Activated naive CD8-positive, alpha-beta T cell treated with anti-CD3 and anti-CD28 coated beads, Interleukin-2, amount 10 ng/mL, durations not matched to agents 7 days and 5 days (primary cell): ENCODE measurements around the gene DIPK1B. TPM values are rescaled to one million over a fixed set of nuclear protein-coding genes. Genes with fewer than 3 reads are reported as not detected.

Experiments
- ATAC-seq: fragments of 150-1000 bp; cut with Tn5 transposase; one replicate; pipeline ENCODE4 v1.10.0; 2021; ENCODE audit warnings: low read depth, moderate library complexity
- POLR2A ChIA-PET: fragments of 350-600 bp; sonication (Branson Sonifier 250); formaldehyde crosslinking; loops from one replicate; lab custom pipeline; 2021; ENCODE audit warnings: antibody characterized with exemption; lab: Charles Lee
- DNase-seq: peaks from one replicate; pipeline ENCODE4 v3.0.0; 2021
- H3K27ac Mint-ChIP-seq: one replicate; pipeline ENCODE4 v1.8.0; 2022; ENCODE audit warnings: mild to moderate bottlenecking, mixed read lengths
- H3K27me3 Mint-ChIP-seq: one replicate; pipeline ENCODE4 v1.8.0; 2022; ENCODE audit warnings: mild to moderate bottlenecking, moderate library complexity, mixed read lengths
- H3K36me3 Mint-ChIP-seq: one replicate; pipeline ENCODE4 v1.8.0; 2021; ENCODE audit warnings: mild to moderate bottlenecking, mixed read lengths
- H3K4me1 Mint-ChIP-seq: one replicate; pipeline ENCODE4 v1.8.0; 2021; ENCODE audit warnings: mixed read lengths
- H3K4me3 Mint-ChIP-seq: one replicate; pipeline ENCODE4 v1.8.0; 2022; ENCODE audit warnings: mild to moderate bottlenecking, moderate library complexity, mixed read lengths
- H3K9me3 Mint-ChIP-seq: one replicate; pipeline ENCODE4 v1.8.0; 2021; ENCODE audit warnings: mixed read lengths
- total RNA-seq, 2 experiments: library from RNA; stranded (reverse); gene quantifications; one replicate each; pipeline ENCODE4 v1.2.3, GENCODE V29; 2021

The DIPK1B gene
- total RNA-seq, 2 experiments from 2014 or later, result 0.11 TPM; not detected in 1

GRCh38 chr9:136694163-136694871, 18.1 kb upstream of the DIPK1B start:
- peaks cover 4% of the 10 kb centered on the region for H3K4me1 Mint-ChIP-seq
- no peak for ATAC-seq
- H3K4me3 Mint-ChIP-seq, result no peak overlapping the region
- H3K9me3 Mint-ChIP-seq, result no peaks in the 10 kb centered on the region
- DNase-seq, result peak; percentile 62
- H3K27ac Mint-ChIP-seq, result no peak overlapping the region
- POLR2A ChIA-PET, result interaction anchor here (0.6 kb wide), 1 partner anchor 32 kb away, joined by 3 read pairs; no protein-coding TSS in a partner anchor
- peaks cover 16% of the 10 kb centered on the region for H3K27me3 Mint-ChIP-seq
- no peaks in the 10 kb centered on the region for H3K36me3 Mint-ChIP-seq

DNA sequence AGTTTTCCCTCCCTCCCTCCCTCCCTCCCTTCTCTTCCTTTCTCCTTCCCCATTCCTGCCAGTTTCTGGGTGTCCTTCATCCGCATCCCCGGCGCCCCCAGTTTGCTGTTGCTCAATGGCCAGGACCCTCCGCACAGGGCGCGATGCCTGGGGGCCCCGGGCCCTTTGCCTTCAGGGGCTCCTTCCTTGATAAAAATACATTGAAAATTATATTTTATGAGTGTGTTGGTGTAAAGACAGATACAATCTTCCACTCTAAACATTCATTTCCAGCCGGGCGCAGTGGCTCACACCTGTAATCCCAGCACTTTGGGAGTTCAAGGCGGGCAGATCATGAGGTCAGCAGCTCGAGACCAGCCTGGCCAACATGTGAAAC, 17.5 kb upstream of the DIPK1B start:
- no peaks in the 10 kb centered on the region for H3K9me3 Mint-ChIP-seq
- no peak for DNase-seq
- H3K36me3 Mint-ChIP-seq, result no peaks in the 10 kb centered on the region
- H3K4me1 Mint-ChIP-seq, result peaks cover 4% of the 10 kb centered on the region
- ATAC-seq, result no peak
- H3K27ac Mint-ChIP-seq, result no peak overlapping the region
- POLR2A ChIA-PET, result interaction anchor here (0.6 kb wide), 1 partner anchor 31 kb away, joined by 3 read pairs; no protein-coding TSS in a partner anchor
- no peak overlapping the region for H3K4me3 Mint-ChIP-seq
- peaks cover 16% of the 10 kb centered on the region for H3K27me3 Mint-ChIP-seq

DNA sequence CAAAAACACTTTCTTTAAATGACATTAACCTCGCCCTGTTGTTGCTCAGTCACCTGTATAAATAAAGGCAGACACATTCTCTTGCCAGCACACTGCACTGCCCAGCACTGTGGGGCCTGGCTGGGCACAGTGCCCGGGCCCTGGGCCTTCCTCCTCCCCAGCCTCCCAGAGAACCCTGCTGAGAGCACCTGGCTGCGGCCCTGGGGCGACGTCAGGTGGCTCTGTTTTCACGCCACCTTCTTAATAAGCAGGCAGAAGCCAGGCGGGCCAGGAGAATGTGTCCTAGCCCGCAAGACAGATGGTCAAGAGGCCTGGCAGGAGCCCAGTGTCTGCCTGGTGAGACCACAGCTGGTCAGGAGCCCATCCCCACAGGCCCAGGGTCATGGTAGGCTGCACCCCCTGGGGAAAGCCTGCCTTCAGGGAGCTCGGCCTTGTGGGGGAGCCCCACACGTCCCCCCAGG, 16.9 kb upstream of the DIPK1B start:
- no peak for ATAC-seq
- DNase-seq, result no peak
- Mint-ChIP-seq H3K4me3 (no peak overlapping the region), H3K4me1 (peaks cover 8% of the 10 kb centered on the region), H3K9me3 (no peaks in the 10 kb centered on the region), H3K27ac (no peak overlapping the region), H3K36me3 (no peaks in the 10 kb centered on the region), H3K27me3 (peaks cover 16% of the 10 kb centered on the region)
- POLR2A ChIA-PET, result no interaction called here

- Mint-ChIP-seq H3K27me3 (peaks cover 16% of the 10 kb centered on the region), H3K36me3 (no peaks in the 10 kb centered on the region), H3K9me3 (no peaks in the 10 kb centered on the region), H3K27ac (no peak overlapping the region), H3K4me3 (no peak overlapping the region), H3K4me1 (peaks cover 10% of the 10 kb centered on the region)
- DNase-seq, result no peak
- POLR2A ChIA-PET, result interaction anchor here (0.6 kb wide), 1 partner anchor 32 kb away, joined by 3 read pairs; no protein-coding TSS in a partner anchor
- ATAC-seq, result no peak
Measured at GRCh38 chr9:136695955-136696354, 16.4 kb upstream of the DIPK1B start.

GRCh38 chr9:136696502-136696901, 15.9 kb upstream of the DIPK1B start:
- Mint-ChIP-seq H3K4me3 (no peak overlapping the region), H3K4me1 (peaks cover 14% of the 10 kb centered on the region), H3K27ac (no peak overlapping the region), H3K27me3 (peaks cover 16% of the 10 kb centered on the region), H3K9me3 (no peaks in the 10 kb centered on the region), H3K36me3 (no peaks in the 10 kb centered on the region)
- POLR2A ChIA-PET, result interaction anchor here (0.6 kb wide), 1 partner anchor 32 kb away, joined by 3 read pairs; no protein-coding TSS in a partner anchor
- no peak for DNase-seq
- no peak for ATAC-seq

GRCh38 chr9:136697146-136697820, 15.1 kb upstream of the DIPK1B start:
- POLR2A ChIA-PET, result interaction anchor here (0.6 kb wide), 1 partner anchor 687 kb away, joined by 3 read pairs; no protein-coding TSS in a partner anchor
- Mint-ChIP-seq H3K9me3 (no peaks in the 10 kb centered on the region), H3K36me3 (no peaks in the 10 kb centered on the region), H3K27ac (no peak overlapping the region), H3K4me3 (no peak overlapping the region), H3K27me3 (peaks cover 16% of the 10 kb centered on the region), H3K4me1 (peaks cover 17% of the 10 kb centered on the region)
- ATAC-seq (no peak), DNase-seq (no peak)

GRCh38 chr9:136697821-136698526, 14.4 kb upstream of the DIPK1B start:
- no peak overlapping the region for H3K27ac Mint-ChIP-seq
- ATAC-seq (no peak), DNase-seq (no peak)
- POLR2A ChIA-PET, result interaction anchor here (0.6 to 0.7 kb wide), 2 partner anchors 527 to 687 kb away, joined by 3 to 4 read pairs; partner anchors contain the start of gene CYSRT1
- H3K4me3 Mint-ChIP-seq, result no peak overlapping the region
- no peaks in the 10 kb centered on the region for H3K9me3 Mint-ChIP-seq
- H3K27me3 Mint-ChIP-seq, result peaks cover 16% of the 10 kb centered on the region
- peaks cover 17% of the 10 kb centered on the region for H3K4me1 Mint-ChIP-seq
- no peaks in the 10 kb centered on the region for H3K36me3 Mint-ChIP-seq

DNA sequence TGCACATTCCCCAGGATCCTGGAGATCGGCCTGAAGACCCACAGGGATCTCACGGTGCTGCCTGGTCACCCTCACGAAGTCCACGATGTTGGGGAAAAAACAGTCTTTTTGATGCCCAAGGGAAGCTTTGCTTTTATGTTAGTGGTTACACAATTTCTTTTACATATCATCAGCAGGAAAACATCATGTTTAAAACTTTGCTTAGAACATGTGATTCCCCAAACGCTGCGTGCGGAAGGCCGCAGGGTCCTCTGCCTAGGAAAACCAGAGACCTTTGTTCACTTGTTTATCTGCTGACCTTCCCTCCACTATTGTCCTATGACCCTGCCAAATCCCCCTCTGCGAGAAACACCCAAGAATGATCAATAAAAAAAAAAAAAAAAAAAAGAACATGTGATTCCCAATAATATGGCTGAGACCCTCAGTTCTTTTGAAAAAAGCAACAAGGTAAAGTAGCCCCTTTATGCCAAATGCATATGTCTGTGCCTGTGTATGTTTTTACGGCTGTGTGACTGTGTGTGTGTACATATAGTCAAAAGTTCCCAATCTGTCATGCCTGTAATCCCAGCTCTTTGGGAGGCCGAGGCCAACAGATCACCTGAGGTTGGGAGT, 13.6 kb upstream of the DIPK1B start:
- no peak overlapping the region for H3K4me3 Mint-ChIP-seq
- POLR2A ChIA-PET, result interaction anchor here (0.7 to 1.3 kb wide), 3 partner anchors 28 to 526 kb away, joined by 3 to 4 read pairs (median 4); partner anchors contain the start of gene CYSRT1
- no peaks in the 10 kb centered on the region for H3K36me3 Mint-ChIP-seq
- peaks cover 23% of the 10 kb centered on the region for H3K4me1 Mint-ChIP-seq
- ATAC-seq (no peak), DNase-seq (no peak)
- H3K27ac Mint-ChIP-seq, result no peak overlapping the region
- no peaks in the 10 kb centered on the region for H3K9me3 Mint-ChIP-seq
- H3K27me3 Mint-ChIP-seq, result peaks cover 16% of the 10 kb centered on the region

GRCh38 chr9:136700304-136700703, 12.1 kb upstream of the DIPK1B start:
- ATAC-seq, result no peak
- H3K36me3 Mint-ChIP-seq, result no peaks in the 10 kb centered on the region
- H3K27ac Mint-ChIP-seq, result peak overlapping the region; percentile 92
- peaks cover 17% of the 10 kb centered on the region for H3K27me3 Mint-ChIP-seq
- H3K4me1 Mint-ChIP-seq, result peaks cover 23% of the 10 kb centered on the region
- H3K9me3 Mint-ChIP-seq, result no peaks in the 10 kb centered on the region
- H3K4me3 Mint-ChIP-seq, result peak overlapping the region; percentile 88
- POLR2A ChIA-PET, result interaction anchor here (1.1 to 4.0 kb wide), 4 partner anchors 12 to 27 kb away, joined by 4 to 52 read pairs (median 5); no protein-coding TSS in a partner anchor
- DNase-seq, result no peak

DNA sequence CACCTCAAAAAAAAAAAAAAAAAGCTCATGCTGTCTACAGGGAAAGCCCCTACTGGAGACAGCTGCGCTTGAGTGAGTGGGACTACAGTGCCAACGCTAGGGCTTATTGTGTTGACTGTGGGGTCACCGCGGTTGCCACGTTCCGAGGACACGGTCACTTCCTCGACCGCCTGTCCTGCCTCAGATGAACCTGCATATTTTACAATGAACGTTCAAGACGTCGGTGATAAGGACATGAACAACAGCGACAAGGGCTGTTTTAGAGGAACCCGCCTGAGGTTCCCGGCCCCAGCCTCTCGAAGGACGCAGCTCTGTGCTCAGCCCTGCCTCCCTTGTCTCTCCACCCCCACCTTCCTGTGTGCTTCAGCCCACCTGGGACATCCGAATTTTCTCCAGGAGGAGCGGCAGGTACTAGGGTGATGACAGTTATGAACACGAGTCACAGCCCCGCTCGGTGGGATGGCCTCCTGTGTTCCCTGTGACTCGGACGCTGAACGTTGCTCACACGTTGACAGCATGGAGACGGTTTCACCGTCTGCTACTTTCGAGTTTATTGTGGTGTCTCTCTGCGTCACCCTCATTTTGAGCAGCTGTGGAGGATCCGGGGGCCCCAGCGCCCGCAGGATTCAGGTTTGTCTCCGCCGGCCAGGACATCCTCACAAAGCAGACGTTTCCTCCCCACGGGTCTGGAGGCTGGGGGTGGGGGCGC, 11.3 kb upstream of the DIPK1B start:
- no peaks in the 10 kb centered on the region for H3K36me3 Mint-ChIP-seq
- peak overlapping the region; percentile 92 for H3K27ac Mint-ChIP-seq
- POLR2A ChIA-PET, result interaction anchor here (0.6 to 4.0 kb wide), 8 partner anchors 12 to 492 kb away, joined by 3 to 52 read pairs (median 4); no protein-coding TSS in a partner anchor
- peak; percentile 69 for DNase-seq
- peak; percentile 86 for ATAC-seq
- peak overlapping the region; percentile 88 for H3K4me3 Mint-ChIP-seq
- peaks cover 23% of the 10 kb centered on the region for H3K27me3 Mint-ChIP-seq
- H3K9me3 Mint-ChIP-seq, result no peaks in the 10 kb centered on the region
- H3K4me1 Mint-ChIP-seq, result peaks cover 23% of the 10 kb centered on the region

GRCh38 chr9:136701668-136702053, 10.7 kb upstream of the DIPK1B start:
- Mint-ChIP-seq H3K4me1 (peaks cover 23% of the 10 kb centered on the region), H3K36me3 (no peaks in the 10 kb centered on the region), H3K9me3 (no peaks in the 10 kb centered on the region), H3K27me3 (peaks cover 26% of the 10 kb centered on the region), H3K4me3 (peak overlapping the region; percentile 88), H3K27ac (peak overlapping the region; percentile 92)
- POLR2A ChIA-PET, result interaction anchor here (0.7 to 4.0 kb wide), 3 partner anchors 13 to 28 kb away, joined by 4 to 52 read pairs (median 5); no protein-coding TSS in a partner anchor
- ATAC-seq (no peak), DNase-seq (no peak)

GRCh38 chr9:136703276-136703860, 9.0 kb upstream of the DIPK1B start:
- POLR2A ChIA-PET, result interaction anchor here (4.0 kb wide), 1 partner anchor 24 kb away, joined by 52 read pairs; no protein-coding TSS in a partner anchor
- Mint-ChIP-seq H3K9me3 (no peaks in the 10 kb centered on the region), H3K27me3 (peaks cover 19% of the 10 kb centered on the region), H3K4me1 (peaks cover 18% of the 10 kb centered on the region), H3K36me3 (no peaks in the 10 kb centered on the region), H3K27ac (peak overlapping the region; percentile 23), H3K4me3 (no peak overlapping the region)
- DNase-seq (no peak), ATAC-seq (no peak)
